ENCODE results near the gene TDP1.

The TDP1 gene

GRCh38 chr14:89926694-89927093 lies 29.0 kb upstream of the TDP1 start:
- Histone ChIP-seq H3K4me3 (ENCODE audit: low read depth, low read length, poor library complexity, severe bottlenecking) (no peak overlapping the region), H3K27me3 (ENCODE audit: insufficient read depth, low read length) (no peaks in the 10 kb centered on the region)

GRCh38 chr14:89927186-89927865 lies 28.4 kb upstream of the TDP1 start:
- Histone ChIP-seq H3K27ac (ENCODE audit: low read depth, low read length, poor library complexity, severe bottlenecking) (no peak overlapping the region), H3F3A (ENCODE audit: insufficient read depth, low read length) (no peaks in the 10 kb centered on the region), H3K36me3 (ENCODE audit: insufficient read depth, low read length) (peaks cover 10% of the 10 kb centered on the region; the same call in 1 of the 2 replicates), H3K9me2 (ENCODE audit: low read depth, low read length) (no peaks in the 10 kb centered on the region), H4K20me1 (ENCODE audit: insufficient read depth, low read length) (no peaks in the 10 kb centered on the region), H3K4me3 (ENCODE audit: low read depth, low read length, poor library complexity, severe bottlenecking) (no peak overlapping the region), H3K9me3 (ENCODE audit: low read length) (no peaks in the 10 kb centered on the region), H2AFZ (ENCODE audit: low read length) (no peak overlapping the region), H3K27me3 (ENCODE audit: insufficient read depth, low read length) (no peaks in the 10 kb centered on the region), H3K9ac (ENCODE audit: low read length) (no peak overlapping the region), H3K79me2 (ENCODE audit: insufficient read depth, low read length) (no peaks in the 10 kb centered on the region), H3K4me2 (ENCODE audit: low read length) (no peak overlapping the region), H3K4me1 (ENCODE audit: insufficient read depth, low read length, severe bottlenecking) (no peaks in the 10 kb centered on the region)
- no peak for TF ChIP-seq EZH2 (IDR thresholded peaks at IDR 0.05; ENCODE audit: borderline replicate concordance, low read length)
- TF ChIP-seq CTCF (IDR thresholded peaks at IDR 0.05; ENCODE audit: low read length) = no peak

More at GRCh38 chr14:89926694-89927093, 29.0 kb upstream of the TDP1 start:
- Histone ChIP-seq H3K27ac (ENCODE audit: low read depth, low read length, poor library complexity, severe bottlenecking) (no peak overlapping the region), H3K4me2 (ENCODE audit: low read length) (no peak overlapping the region), H3K9ac (ENCODE audit: low read length) (no peak overlapping the region), H4K20me1 (ENCODE audit: insufficient read depth, low read length) (no peaks in the 10 kb centered on the region), H3K4me1 (ENCODE audit: insufficient read depth, low read length, severe bottlenecking) (no peaks in the 10 kb centered on the region), H2AFZ (ENCODE audit: low read length) (no peak overlapping the region), H3K9me2 (ENCODE audit: low read depth, low read length) (no peaks in the 10 kb centered on the region), H3K36me3 (ENCODE audit: insufficient read depth, low read length) (peaks cover 10% of the 10 kb centered on the region; the same call in 1 of the 2 replicates), H3K9me3 (ENCODE audit: low read length) (no peaks in the 10 kb centered on the region), H3K79me2 (ENCODE audit: insufficient read depth, low read length) (no peaks in the 10 kb centered on the region), H3F3A (ENCODE audit: insufficient read depth, low read length) (no peaks in the 10 kb centered on the region)
- TF ChIP-seq EZH2 (IDR thresholded peaks at IDR 0.05; ENCODE audit: borderline replicate concordance, low read length) (no peak), CTCF (IDR thresholded peaks at IDR 0.05; ENCODE audit: low read length) (no peak)

- Histone ChIP-seq H3K36me3 (ENCODE audit: insufficient read depth, low read length) (no peaks in the 10 kb centered on the region; the same call in 1 of the 2 replicates), H3K4me1 (ENCODE audit: insufficient read depth, low read length, severe bottlenecking) (no peaks in the 10 kb centered on the region), H3F3A (ENCODE audit: insufficient read depth, low read length) (no peaks in the 10 kb centered on the region), H3K9ac (ENCODE audit: low read length) (no peak overlapping the region), H2AFZ (ENCODE audit: low read length) (no peak overlapping the region), H3K9me3 (ENCODE audit: low read length) (no peaks in the 10 kb centered on the region), H3K27ac (ENCODE audit: low read depth, low read length, poor library complexity, severe bottlenecking) (no peak overlapping the region), H4K20me1 (ENCODE audit: insufficient read depth, low read length) (no peaks in the 10 kb centered on the region), H3K27me3 (ENCODE audit: insufficient read depth, low read length) (no peaks in the 10 kb centered on the region), H3K79me2 (ENCODE audit: insufficient read depth, low read length) (no peaks in the 10 kb centered on the region), H3K4me3 (ENCODE audit: low read depth, low read length, poor library complexity, severe bottlenecking) (no peak overlapping the region), H3K4me2 (ENCODE audit: low read length) (no peak overlapping the region), H3K9me2 (ENCODE audit: low read depth, low read length) (no peaks in the 10 kb centered on the region)
- no peak for TF ChIP-seq EZH2 (IDR thresholded peaks at IDR 0.05; ENCODE audit: borderline replicate concordance, low read length)
- TF ChIP-seq CTCF (IDR thresholded peaks at IDR 0.05; ENCODE audit: low read length) = no peak
Observed at GRCh38 chr14:89933002-89933401, 22.7 kb upstream of the TDP1 start.

All from OCI-LY1 (cell line).